Measurements from ENCODE around the gene SON.
"Not testable (repeated sequence)": the region's sequence is repeated elsewhere in the genome, so short reads cannot be mapped to it uniquely, and the experiment has no call there.

Gene SON

GRCh38 chr21:33572350-33572749, 29.5 kb downstream of the SON start:
- no peak for DNase-seq

DNA sequence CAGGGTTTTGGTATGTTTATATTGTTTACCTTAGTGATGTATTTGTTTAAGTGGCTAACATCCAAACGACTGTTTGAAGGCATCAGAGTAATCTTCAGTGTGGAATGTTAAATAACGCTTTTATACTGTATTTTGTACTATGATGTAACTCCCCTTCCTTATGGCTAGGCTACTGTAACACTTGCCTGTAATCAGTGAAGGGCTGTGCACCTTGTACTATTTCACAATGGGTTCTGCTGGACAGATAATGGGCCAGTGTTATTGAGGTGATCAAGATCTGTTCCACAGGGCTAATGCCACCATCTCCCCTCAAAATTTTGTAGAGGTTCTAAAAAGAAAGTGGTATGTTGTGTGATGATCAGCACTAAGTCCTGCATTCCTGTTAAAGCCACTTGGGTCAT, 33.9 kb downstream of the SON start:
- DNase-seq: not testable (repeated sequence)

- DNase-seq: no peak
Observed at GRCh38 chr21:33578214-33578613, 35.4 kb downstream of the SON start.

DNA sequence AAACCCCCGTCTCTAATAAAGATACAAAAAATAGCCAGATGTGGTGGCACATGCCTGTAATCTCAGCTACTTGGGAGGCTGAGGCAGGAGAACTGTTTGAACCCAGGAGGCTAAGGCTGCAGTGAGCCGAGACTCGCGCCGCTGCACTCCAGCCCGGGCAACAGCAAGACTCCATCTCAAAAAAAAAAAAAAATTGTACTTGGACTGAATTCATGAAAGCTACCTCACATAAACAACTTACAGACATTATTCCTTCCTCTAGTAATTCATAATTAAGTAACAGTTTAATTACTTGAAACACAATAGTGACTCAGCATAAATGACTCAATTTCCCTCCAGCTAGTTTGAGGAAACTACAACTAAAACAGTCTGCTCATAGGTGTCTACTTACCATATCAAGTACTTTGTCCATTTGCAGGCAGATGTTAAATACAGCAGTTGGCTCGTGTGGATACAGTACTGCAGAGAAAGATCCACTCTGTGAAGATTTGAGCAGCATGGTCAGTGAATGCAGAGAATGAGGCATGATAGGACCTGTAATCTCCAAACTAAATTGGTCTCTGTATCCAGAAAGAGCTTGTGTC, 36.2 kb downstream of the SON start:
- DNase-seq: no peak

GRCh38 chr21:33584455-33584854, 41.6 kb downstream of the SON start:
- no peak for DNase-seq

GRCh38 chr21:33586927-33587326, 44.1 kb downstream of the SON start:
- DNase-seq: no peak

- peak; percentile 11 for DNase-seq
Observed at GRCh38 chr21:33587792-33588484, 45.1 kb downstream of the SON start.

DNA sequence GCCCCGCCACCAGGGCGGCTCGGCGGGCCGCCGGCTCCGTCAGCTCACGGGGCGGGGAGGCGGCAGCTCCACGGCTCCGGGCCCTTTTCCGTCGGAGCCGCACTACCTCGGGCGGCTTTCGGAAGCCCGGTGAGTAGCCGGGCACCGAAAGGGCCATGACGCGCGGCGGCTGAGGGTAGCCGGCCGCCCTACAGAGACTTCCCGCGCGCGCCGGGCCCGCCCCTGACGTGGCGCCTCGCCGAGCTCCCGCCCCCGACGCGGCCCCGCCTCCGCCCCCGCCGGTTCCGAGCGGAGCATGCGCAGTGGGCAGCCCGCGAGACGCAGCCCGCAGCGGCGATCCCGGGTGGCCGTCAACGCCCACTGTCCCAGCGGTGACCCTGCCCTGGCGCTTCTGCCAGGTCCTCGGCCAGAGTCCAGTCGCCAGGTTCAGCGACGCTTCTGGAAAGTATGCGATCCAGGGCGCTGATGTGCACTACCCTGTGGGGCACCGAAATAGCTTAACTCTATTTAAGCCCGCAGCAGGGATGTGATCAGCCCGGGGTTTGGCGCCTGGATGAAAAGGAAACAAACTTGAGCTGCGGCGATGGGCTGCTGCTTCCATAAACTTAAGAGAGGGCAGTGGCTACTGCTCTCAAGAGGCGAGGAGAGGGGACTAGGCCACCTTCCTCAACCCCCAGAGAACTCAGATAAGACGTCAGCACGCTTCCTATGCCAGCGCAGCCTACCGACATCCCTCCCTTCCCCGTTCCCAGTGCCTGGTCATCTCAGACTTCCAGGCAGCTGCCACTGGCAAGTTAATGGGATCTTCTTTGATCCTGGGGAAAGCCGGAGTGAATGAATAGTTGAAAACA, 45.9 kb downstream of the SON start, which contains the start of gene DONSON:
Gene DONSON (minus strand): TSS at position 200 of the 851 bp plus-strand sequence. CDS start 43 bp downstream, at position 157.
- DNase-seq: peak; percentile 54

GRCh38 chr21:33598051-33598450, 55.2 kb downstream of the SON start:
- DNase-seq: no peak

DNA sequence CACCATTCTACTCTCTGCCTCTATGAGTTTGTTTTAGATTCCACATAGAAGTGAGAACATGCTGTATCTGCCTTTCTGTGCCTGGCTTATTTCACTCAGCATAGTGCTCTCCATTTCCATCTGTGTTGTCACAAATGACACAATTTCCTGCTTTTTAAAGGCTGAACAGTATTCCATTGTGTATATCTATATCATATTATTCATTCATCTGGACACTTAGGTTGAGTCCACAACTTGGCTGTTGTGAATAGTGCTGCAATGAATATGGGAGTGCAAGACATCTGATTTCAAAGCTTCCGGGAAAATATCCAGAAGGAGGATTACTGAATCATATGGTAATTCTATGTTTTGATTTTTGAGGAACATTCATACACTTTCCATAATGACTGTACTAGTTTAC, 65.7 kb downstream of the SON start:
- DNase-seq: no peak

DNA sequence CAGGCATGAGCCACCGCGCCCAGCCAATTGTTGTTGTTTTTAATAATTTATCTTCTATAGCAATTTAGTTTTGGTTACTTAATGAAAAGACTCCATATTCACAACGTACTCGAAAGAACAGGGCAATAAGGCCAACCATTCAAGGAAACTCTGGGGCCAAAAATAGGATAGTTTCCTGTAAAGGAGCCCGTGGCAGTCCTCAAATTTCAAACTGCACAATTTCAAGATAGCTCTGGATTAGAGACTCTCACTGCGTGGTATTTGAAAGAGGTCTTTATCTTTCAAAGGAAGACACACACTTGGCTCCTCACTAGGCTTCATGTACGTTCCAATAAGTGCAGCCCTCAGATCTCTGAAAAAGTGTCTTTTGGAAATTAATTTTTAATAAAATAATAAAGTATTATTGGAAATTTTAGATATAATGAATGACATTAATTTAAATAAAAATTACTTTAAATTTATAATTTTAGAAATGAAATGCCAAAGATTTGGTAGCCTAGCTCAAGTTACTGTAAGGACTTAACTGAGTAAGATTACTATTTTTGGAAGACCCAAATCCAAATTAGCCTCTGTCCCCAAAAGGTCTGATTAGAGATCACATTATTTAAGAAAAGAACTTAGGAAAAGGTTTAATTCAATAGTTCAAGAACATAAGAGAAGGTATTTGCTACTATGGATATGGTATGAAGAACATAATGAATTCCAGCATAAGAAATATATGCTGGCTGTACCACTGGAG, 68.3 kb downstream of the SON start:
- no peak for DNase-seq

- not testable (repeated sequence) for DNase-seq
Observed at GRCh38 chr21:33617565-33617964, 74.7 kb downstream of the SON start.

GRCh38 chr21:33618407-33618806, 75.6 kb downstream of the SON start:
- no peak for DNase-seq

GRCh38 chr21:33619726-33620125, 76.9 kb downstream of the SON start:
- no peak for DNase-seq

GRCh38 chr21:33622253-33622652, 79.4 kb downstream of the SON start:
- DNase-seq: no peak

DNA sequence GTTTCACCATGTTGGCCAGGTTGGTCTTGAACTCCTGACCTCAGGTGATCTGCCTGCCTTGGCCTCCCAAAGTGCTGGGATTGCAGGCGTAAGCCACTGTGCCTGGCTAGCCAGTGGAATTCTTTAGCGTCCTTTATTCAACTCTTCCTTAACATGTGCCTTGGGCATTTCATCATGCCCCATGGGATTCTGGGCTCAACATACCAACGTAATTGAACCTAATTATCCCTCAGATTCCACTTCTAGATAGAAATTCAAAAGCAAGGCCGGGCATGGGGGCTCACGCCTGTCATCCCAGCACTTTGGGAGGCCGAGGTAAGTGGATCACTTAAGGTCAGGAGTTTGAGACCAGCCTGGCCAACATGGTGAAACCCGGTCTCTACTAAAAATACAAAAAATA, 83.3 kb downstream of the SON start:
- DNase-seq: not testable (repeated sequence)

All from GF-D8 (cell line).